Calu3 (cell line): ENCODE results near the gene SYNPR. TPM values are rescaled to one million over a fixed set of nuclear protein-coding genes. Genes with fewer than 3 reads are reported as not detected.

ENCODE experiments used
- BruUV-seq: library from RNA; stranded (reverse); fragments of 400-500 nt; replicated peaks from 2 replicates; lab custom pipeline; 2021; lab: Mats Ljungman, UMichigan
- CTCF ChIA-PET: fragments of 300-600 bp; sonication (Branson Sonifier 250); formaldehyde crosslinking; loops from one replicate; lab custom pipeline; 2022; ENCODE audit warnings: antibody characterized with exemption; lab: Charles Lee
- DNase-seq: peaks from one replicate; pipeline ENCODE4 v3.0.0; 2022
- H3K27ac Mint-ChIP-seq: one replicate; pipeline ENCODE4 v1.8.0; 2022; ENCODE audit warnings: mixed read lengths; ENCODE audit not compliant: unreplicated experiment
- H3K27me3 Mint-ChIP-seq: one replicate; pipeline ENCODE4 v1.8.0; 2022; ENCODE audit warnings: mixed read lengths; ENCODE audit not compliant: unreplicated experiment
- H3K36me3 Mint-ChIP-seq: one replicate; pipeline ENCODE4 v1.8.0; 2022; ENCODE audit warnings: mild to moderate bottlenecking, moderate library complexity, mixed read lengths; ENCODE audit not compliant: insufficient read depth, unreplicated experiment
- H3K4me1 Mint-ChIP-seq: one replicate; pipeline ENCODE4 v1.8.0; 2022; ENCODE audit warnings: mild to moderate bottlenecking, low read depth, mixed read lengths; ENCODE audit not compliant: unreplicated experiment
- H3K4me3 Mint-ChIP-seq: one replicate; pipeline ENCODE4 v1.8.0; 2022; ENCODE audit warnings: mild to moderate bottlenecking, low read depth, moderate library complexity, mixed read lengths; ENCODE audit not compliant: unreplicated experiment
- H3K9me3 Mint-ChIP-seq: one replicate; pipeline ENCODE4 v1.8.0; 2022; ENCODE audit warnings: low read depth, mixed read lengths; ENCODE audit not compliant: unreplicated experiment
- CTCF ChIP-seq: fragments of 200-600 bp; IDR thresholded peaks from one replicate; pipeline ENCODE4 v1.8.0; 2022; ENCODE audit warnings: antibody characterized with exemption; ENCODE audit not compliant: unreplicated experiment
- intact Hi-C: fragments of 100-400 bp; cut with micrococcal nuclease; formaldehyde crosslinking; loops from one replicate; pipeline ENCODE4 v1.10.0; 2022; ENCODE audit not compliant: unreplicated experiment
- total RNA-seq: library from RNA; stranded (reverse); gene quantifications from 2 replicates; pipeline ENCODE4 v1.2.3, GENCODE V29; 2022

Gene SYNPR
- total RNA-seq, 1 experiment from 2014 or later: 0.90 TPM

DNA sequence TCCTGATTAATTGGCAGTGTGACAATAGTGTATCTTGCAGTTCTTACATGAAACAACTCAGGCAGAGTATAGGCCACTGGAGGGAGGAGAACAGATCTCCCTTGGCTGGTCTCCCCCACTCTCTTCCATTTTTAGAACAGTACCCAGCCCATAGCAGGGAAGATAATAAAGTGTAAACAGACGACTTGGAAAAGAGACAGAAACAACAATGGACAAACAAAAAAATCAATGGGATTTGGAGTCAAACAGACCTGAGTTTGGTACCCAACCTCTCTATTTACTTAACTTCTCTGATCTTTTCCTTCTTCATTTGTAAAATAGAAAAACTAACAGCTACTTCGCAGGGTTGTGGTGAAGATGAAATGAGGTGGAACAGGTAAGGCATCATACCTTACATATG, 315.7 kb downstream of the SYNPR start:
- no peak overlapping the region for H3K4me3 Mint-ChIP-seq
- CTCF ChIA-PET: no interaction called here
- no peaks in the 10 kb centered on the region for H3K27me3 Mint-ChIP-seq

DNA sequence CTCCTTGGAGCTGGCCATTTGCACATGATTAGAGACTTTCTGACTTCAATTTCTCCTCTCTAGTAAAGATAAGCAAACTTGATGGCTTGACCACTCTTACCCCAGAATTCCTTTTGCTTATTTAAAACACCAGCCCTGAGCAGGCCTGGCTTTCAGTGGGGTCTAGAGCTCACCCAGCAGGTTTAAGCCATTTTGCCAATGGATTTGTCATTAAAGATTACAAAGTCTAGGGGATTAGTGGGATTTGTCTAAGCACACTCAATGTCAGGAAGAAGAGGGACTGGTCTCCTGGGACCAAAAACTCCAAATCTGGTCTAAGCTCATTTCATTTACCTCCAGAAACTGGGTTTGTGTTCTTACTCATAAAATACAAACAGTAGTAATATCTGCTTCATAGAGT, 317.1 kb downstream of the SYNPR start:
- Mint-ChIP-seq H3K27ac (no peak overlapping the region), H3K4me1 (no peaks in the 10 kb centered on the region), H3K27me3 (no peaks in the 10 kb centered on the region), H3K9me3 (no peaks in the 10 kb centered on the region), H3K4me3 (no peak overlapping the region), H3K36me3 (no peaks in the 10 kb centered on the region)
- no peak for TF ChIP-seq CTCF
- BruUV-seq: no TSS peak
- DNase-seq: no peak
- intact Hi-C loops: no loop called here
- CTCF ChIA-PET: no interaction called here

More for the DNA sequence above, 315.7 kb downstream of the SYNPR start:
- no TSS peak for BruUV-seq
- DNase-seq: no peak
- Mint-ChIP-seq H3K4me1 (no peaks in the 10 kb centered on the region), H3K27ac (no peak overlapping the region), H3K36me3 (no peaks in the 10 kb centered on the region), H3K9me3 (no peaks in the 10 kb centered on the region)
- intact Hi-C loops: no loop called here
- TF ChIP-seq CTCF: no peak

DNA sequence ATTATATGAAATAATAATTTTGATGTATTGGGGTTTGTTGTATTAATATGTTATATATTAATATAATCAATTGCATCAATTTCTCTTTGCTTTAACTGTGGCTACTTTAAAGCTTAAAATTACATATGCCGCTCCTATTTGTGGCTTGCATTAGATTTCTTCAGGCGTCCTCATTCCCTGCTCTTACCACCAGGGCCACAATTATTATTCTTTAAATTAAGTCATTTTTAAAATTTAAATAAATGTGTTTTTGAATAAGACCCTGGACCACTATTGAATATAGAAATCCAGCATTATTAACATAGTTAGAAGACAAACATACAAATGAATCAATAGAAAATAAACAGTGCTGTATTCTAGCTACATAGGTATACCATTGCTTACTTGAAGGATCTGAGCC, 318.9 kb downstream of the SYNPR start:
- Mint-ChIP-seq H3K27me3 (no peaks in the 10 kb centered on the region), H3K27ac (no peak overlapping the region), H3K4me1 (no peaks in the 10 kb centered on the region), H3K9me3 (no peaks in the 10 kb centered on the region), H3K4me3 (no peak overlapping the region), H3K36me3 (no peaks in the 10 kb centered on the region)
- intact Hi-C loops: no loop called here
- no peak for TF ChIP-seq CTCF
- BruUV-seq: no TSS peak
- DNase-seq: no peak
- CTCF ChIA-PET: no interaction called here

DNA sequence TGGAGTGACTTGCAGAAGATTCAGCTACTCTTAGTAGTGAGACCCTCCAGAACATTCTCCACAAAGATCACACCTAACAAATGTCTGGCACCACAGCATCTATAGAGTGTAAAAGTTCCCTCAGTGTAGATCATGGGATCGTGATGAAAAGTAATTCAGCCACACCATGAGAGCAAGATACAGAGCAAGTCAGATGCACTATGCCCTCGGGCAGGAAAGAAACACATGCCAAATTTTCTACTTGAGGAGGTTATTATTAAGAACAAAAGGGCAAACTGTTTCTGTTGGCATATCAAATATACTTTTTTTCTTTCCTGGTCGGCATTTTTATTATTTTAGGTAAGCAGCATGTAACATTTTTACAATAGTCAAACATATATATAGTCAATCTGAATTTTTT, 329.6 kb downstream of the SYNPR start:
- H3K4me1 Mint-ChIP-seq: no peaks in the 10 kb centered on the region
- H3K9me3 Mint-ChIP-seq: no peaks in the 10 kb centered on the region
- CTCF ChIA-PET: no interaction called here
- no peaks in the 10 kb centered on the region for H3K27me3 Mint-ChIP-seq
- no peaks in the 10 kb centered on the region for H3K36me3 Mint-ChIP-seq
- no peak for TF ChIP-seq CTCF
- no peak overlapping the region for H3K27ac Mint-ChIP-seq
- intact Hi-C loops: no loop called here
- no peak overlapping the region for H3K4me3 Mint-ChIP-seq
- BruUV-seq: no TSS peak
- no peak for DNase-seq
